GM19025 (cell line): ENCODE measurements around the gene MLANA.
"Not testable (repeated sequence)": the region's sequence is repeated elsewhere in the genome, so short reads cannot be mapped to it uniquely, and the experiment has no call there.

ENCODE experiments used
- ATAC-seq: cut with Tn5 transposase; IDR thresholded peaks from one replicate; pipeline ENCODE4 v1.9.1; 2021; ENCODE audit warnings: mild to moderate bottlenecking, low read depth, moderate library complexity; ENCODE audit not compliant: unreplicated experiment

Gene MLANA

DNA sequence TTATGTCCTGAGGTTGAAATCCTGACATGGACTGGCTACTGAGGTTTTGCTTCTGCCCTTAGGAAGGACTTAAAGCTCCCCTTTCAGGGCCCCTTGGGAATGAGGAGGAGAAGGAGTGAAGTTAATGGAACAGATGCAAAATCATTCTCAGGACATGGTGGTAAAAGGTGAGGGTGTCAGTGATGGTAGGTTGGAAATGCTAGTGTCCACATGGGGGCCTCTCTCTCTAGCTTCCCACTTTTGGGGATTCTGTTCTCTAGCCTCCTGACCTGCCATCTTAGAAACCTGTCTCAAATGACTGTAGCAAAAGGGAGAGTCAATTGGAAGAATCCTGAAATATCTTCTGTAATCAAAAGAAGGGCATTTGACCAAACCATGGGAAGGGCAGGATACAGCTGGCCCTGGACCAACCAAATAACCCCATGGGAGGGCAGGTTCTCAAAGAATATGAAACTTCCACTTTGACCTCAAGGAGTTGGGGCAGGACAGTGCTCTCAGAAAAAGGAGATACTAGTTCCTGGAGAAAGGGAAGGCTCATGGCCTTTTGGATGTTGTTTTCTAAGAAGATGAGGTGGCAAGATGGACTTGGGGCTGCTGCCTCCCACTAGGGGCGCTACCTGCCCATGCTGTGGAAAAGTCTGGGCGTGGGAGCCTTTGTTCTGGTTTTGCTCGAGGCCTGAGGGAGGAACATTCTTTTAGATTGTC is 21.2 kb upstream of the MLANA start:
- ATAC-seq, result no peak

DNA sequence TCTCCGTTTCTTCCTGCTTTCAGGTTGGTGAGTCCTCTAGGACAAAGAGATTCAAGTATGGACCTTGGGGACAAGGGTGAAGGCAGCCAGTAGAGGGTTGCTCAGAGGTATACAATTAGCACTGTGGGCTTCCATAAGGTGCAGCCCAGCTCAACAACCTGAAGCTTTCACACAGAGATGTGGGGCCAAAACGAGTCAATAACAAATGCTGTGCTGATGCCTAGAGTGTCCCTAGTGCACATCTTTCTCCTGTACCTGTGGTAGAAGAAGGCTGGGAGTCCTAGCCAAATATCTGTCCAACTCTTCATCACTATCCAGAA is 20.7 kb upstream of the MLANA start:
- no peak for ATAC-seq

DNA sequence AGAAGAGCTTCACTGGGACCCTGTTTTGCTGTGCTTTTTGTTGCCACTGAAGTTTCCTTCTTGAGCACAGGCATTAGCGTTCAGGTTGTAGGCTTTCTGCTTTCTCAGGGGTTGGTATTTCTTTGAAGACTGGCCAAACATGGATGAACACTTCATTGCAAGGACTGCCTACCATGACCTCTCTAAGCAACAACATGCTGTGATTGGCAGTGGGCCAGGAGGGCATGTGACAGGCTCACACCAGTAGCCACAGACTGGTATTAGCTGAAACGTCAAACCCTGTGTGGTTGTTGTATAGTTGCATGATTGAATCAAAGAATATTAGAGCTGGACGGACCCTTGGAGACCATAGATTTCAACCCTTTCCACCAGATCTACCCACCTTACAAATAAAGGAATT is 20.0 kb upstream of the MLANA start:
- ATAC-seq, result no peak

DNA sequence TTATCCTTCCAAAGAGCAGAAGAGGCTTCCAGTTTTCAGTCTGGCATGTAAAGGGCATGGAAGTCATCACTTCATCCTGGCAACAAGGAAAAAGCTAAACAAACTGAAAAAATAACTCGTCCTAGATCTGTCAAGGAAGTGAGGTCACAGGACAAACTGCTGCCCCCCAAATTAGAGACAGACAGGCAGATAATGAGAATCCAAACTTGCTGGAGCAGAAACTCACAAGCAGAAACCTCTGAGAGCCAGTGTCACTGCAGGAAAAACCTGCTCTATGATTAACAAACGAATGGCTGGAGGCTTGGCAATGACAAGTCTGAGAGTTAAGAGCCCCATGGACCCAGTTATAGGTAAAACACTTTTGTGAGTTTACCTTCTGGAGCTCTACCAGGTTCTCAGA is 18.9 kb upstream of the MLANA start:
- ATAC-seq, result no peak

DNA sequence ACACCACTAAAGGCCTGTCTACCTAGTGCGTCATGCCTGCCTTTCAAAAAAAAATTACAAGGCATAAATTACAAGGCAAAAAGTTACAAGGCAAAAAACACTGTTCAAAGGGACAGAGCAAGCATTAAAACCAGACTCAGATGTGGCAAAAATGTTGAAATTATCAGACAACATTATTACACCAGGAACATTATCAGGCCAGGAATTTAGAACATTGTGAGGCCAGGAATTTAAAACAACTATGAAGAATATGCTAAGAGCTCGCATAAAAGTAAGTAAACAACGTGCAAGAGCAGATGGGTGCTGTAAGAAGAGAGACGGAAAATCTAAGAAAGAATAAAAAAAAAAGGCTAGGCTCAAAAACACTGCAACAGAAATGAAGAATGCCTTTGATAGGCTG is 18.2 kb upstream of the MLANA start:
- no peak for ATAC-seq

DNA sequence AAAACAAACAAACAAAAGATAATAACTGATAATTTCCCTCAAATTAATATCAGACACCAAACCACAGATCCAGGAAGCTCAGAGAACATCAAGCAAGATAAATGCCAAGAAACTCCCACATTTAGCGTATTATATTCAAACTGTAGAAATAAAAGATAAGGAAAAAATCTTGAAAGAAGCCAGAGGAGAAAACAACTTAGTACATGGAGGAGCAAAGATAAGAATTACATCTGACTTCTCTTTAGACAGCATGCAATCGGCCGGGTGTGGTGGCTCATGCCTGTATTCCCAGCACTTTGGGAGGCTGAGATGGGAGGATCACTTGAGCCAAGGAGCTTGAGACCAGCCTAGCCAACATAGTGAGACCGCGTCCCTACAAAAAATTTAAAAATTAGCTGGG is 17.2 kb upstream of the MLANA start:
- no peak for ATAC-seq

DNA sequence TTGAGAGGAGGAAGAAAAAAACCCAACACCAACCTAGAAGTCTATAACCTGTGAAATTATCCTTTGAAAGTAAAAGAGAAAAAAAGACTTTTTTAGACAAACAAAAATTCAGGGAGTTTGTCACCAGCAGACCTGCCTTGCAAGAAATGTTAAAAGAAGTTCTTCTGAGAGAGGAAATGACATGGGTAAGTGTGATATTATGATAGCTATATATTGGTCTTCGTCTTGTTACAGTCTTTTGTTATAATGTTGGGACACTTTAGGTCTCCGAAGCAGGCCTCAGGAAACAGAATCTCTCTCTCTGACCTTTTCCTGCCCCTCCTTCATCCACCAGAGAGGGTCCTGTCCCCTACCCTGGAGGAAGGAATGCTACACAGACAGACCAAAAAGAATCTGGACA is 16.6 kb upstream of the MLANA start:
- no peak for ATAC-seq

DNA sequence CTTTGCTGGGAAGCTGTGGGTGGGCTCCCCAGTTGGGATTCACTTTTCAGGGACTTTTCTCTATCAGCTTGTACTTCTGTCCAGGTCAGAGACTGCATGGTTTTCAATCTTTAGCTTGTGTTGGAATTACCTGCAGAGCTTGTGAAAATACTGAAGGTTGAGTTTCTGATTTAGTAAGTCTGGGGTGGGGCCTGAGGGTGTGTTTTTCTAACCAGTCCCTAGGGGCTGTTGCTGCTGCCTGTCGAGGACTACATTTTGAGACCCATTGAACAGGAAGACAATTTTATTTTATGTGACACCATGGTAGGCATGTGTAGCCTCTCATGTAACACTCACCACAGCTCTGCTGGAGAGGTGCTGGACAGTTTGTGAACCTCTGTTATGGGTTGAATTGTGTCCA is 14.7 kb upstream of the MLANA start:
- peak; percentile 55 for ATAC-seq

DNA sequence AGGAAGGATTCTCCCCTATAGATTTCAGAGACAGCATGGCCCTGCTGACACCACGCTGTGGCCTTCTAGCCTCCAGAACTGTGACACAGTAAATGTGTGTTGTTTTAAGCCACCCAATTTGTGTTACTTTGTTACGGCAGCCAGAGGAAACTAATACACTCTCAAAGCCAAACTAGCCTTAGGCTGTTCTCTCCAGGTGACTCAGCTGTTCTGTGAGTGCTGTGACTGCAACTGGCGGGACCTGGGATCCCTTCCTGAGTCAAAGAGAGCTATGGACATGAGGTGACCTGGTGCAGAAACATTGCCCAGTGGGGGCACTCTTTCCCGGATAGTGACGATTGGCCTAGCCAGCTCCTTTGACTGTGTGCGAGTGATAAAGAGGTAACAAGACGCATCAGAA is 14.0 kb upstream of the MLANA start:
- ATAC-seq, result no peak

DNA sequence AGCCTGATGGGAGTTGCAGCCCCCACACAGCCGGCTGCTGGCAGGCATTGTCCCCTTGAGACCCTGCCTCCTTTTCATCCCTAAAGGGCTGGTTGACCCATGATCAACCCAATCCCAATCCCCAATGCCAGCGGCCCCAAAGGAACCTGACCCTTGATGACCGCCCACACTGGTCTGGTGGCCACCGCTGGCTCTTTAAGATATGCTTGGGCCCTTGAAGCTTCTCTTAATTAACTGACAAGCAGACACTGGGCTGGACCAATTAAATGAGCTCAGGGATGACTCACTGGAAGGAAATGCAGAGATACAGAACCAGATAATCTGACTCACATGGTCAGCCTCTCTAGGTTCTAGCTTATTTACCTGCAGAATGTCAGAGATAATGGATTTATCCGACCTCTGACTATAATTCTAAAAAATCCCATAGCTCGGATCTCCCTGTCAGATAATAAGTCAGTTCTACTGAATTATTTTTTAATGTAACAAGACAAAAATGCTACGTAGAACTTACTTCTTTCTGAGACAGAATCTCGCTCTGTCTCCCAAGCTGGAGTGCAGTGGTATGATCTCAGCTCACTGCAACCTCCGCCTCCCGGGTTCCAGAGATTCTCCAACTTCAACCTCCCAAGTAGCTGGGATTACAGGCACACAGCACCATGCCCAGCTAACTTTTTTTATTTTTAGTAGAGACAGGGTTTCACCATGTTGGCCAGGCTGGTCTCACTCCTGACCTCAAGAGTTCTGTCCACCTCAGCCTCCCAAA is 11.1 kb upstream of the MLANA start:
- no peak for ATAC-seq

DNA sequence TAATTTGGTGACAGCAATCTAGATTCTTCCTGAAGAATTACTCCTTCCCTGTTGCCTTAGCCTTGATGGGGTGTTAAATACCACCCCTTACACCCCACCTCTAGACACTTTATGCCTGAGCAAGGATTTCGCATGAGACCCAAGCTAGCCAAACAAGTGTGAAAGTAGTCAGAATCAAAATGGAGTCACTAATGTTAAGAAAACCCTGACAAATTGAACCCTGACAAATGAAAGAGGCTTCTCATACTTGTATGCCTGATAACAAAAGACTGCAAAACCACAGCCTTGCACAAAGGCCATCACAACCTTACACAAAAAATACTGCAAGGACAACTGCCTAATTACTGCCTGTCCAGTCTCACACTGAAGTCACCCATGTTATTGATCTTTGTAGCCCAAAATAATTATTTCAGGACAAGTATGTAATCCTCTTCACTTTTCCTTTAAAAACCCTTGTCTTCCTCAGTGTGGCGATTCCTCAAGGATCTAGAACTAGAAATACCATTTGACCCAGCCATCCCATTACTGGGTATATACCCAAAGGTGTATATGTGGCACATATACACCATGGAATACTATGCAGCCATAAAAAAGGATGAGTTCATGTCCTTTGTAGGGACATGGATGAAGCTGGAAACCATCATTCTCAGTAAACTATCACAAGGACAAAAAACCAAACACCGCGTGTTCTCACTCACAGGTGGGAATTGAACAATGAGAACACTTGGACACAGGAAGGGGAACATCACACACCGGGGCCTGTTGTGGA is 8.3 kb upstream of the MLANA start:
- ATAC-seq, result not testable (repeated sequence)

DNA sequence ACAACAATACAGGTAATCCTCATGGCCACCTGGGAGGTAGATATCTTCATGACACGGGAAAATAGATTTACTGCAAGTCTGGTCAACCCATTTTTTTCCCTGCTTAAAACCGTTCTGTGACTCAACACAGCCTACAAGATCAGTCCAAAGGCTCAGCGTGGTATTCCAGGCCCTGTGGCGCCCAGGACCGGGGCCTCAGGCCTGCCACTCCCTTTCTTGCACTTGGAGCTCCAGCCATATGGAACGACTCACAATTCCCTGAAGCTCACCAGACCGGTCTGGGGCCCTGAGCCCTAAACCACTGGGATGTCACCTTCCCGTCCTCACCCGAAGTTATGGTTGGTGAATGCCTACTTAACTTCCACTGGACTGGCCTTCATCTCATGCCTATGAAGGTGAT is 6.5 kb upstream of the MLANA start:
- no peak for ATAC-seq

DNA sequence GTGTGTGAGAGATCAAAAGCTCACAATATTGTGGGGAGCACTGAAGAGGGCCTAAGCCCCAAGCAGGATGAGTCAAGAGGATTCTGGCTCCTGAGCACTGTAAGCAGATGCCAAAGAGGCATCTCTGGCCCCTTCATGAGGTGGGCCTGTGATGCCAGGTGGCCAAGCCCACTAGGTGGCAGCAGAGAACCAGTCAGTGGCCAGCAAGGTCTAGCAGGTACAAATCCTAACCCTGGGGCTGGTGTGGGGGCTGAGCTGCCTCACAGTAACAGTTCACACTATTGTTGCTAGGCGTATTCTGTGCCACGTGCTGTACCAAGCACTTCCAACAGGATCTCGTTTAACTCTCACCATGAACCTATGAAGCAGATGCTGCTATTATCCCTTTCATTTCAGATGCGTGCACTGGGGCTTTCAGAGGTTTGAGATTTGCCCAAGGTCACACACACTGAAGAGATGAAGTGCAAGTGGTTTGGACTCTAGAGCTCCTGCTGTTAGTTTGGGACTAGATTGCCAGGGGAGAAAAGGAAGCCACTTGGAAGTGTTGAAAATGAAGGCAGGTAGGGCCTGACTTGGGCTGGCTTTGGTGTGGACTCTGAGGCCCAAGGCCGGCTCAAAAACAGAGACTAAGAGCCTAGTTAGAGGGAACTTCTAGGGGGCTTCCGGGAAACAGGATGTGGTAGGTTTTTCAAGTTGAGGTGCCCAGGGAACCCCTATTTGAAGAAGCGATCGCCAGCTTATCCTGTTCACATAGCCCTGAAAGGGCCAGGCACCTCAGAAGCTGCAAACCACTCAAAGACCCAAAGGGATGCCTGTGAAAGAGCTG is 4.4 kb upstream of the MLANA start:
- ATAC-seq, result peak; percentile 94

DNA sequence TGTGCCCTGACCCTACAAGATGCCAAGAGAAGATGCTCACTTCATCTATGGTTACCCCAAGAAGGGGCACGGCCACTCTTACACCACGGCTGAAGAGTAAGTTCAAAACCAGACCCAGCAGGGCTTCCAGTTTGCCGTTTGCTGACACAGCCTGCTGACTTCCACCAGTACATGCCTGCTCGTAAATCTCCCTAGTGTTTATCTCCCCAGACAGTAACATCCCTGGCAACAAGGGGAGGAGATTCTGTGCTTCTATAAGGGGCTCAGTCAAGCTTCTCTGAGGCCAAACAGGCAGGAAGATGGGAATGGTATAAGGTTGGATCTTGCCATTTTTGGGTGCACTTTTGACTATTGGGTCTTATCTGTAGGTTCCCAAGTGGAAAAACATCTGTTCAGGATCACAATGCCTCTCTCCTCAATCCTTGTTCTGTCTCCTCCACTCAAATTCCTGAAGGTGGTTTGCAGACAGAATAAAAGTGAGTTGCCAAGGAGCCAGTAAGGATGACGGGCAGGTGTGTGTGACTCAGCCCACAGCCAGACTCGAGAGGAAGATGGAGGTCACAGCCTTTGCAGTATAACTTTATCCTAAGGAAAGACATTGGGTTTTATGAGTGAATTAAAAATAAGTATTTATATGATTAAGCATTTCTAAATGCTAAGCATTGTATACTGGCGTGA is 1.9 kb downstream of the MLANA start:
- no peak for ATAC-seq

DNA sequence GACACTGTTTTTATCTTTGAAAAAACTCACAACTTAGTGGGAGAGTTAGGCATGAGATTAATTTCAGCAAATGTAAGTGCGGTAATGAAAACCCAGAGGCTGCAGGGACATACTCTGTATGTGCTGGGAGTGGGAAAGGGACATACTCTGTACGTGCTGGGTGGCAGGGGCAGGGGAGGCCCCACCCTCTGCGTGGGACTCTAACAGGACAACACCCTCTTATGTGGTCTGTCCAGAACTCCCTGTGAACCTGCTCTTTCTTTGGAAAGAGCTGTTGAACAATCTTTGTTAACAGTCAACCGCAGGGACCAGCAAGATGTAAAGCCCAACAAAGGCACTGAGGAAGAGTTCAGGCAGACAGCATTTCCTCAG is 2.4 kb downstream of the MLANA start:
- ATAC-seq, result no peak

DNA sequence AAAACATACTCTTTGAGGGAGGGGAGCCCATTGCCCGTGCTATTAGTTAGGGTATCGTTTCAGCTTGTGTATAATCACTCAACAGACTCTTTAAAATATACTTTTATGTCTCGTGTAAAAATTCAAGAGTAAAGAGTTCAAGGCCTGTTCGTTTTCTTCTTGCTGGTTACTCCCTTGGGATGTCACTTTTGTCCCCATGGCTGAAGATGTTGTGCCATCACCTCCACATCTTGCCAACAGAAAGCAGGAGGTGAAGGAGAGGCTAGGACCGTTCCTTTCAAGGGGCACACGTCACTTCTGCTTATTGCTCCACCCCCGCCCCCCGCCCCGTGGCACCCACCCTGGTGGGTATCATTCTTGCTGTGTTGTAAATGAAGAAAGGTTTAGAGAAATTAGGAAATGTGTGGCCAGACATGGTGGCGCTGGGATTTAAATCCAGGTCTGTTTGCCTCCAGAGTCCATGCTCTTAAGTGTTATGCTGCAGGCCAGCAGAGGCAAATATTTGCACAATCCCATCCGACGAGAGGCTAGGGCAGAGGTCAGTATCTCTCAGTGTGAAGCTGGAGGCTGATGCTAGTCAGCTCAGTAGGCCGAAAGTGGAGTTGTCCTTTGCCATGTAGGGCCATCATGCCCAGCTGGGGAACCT is 3.0 kb downstream of the MLANA start:
- ATAC-seq, result no peak

DNA sequence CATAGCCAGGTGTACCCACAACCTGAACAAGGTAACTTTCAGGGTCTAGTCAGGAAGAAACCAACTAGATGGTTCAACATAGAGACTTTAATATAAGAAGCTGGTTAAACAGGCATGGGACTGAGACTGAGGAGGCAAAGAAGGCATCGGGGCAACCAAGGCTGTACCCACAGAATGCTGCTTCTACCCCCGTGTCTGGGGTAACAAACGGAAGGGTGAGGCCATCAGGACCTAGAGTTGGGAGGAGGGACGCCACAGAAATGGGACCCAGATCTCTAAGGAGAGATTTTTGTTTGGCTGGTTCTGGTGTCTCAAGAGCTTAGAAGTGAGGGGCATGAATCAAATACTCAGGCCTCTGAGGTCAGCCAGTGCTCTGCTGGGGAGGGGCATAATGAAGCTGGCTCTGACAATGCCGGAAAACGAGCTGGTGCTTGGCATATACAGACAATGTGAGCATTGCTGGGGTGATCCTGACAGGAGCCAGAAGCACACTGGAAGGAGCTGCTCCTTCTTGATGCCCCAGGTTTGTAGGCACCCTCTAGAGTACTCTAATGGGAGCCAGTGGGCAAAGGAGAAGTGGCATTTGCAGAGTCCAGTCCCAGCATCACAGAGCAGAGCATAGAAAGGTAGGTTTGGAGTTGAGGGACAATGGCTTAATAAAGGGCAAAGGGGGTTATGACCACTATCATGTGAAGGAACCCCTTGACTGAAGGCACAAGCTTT is 3.7 kb downstream of the MLANA start:
- no peak for ATAC-seq

DNA sequence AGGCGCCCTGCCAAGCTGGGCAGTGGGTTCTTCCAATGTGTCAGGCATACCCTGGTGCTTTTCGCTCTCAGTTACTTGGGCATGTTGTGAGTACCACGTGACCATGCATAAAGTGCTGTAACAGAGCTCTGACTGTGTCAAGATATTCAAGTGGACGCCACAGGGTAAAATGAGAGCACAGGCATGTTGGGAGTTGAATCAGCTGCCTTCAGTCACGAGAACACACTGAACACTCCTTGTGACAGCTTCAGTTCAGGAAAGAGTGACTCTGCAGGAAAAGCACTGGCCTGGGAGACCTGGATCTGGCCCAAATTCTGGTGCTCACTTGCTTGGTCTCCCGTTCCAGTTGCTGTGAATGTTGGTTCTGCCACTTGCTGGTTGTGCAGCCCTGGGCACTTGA is 5.1 kb downstream of the MLANA start:
- ATAC-seq, result no peak

DNA sequence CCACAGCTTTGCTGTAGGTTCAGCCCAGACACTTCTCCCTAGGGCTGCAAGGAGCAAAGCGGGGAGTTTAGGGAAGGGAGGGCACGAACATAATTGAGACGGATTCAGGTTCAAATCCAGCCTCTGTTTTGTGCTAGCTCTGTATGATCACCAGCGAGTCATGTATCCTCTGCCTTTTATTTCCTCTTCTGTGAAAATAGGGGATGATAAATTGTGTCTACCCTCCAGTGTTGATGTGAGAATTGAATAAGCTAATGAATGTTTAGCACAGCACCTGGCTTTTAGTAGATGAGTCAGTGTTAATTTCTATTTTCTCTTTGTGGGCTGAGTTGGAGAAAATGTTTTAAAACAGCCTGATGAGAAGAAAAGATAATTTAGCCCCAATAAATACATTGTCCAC is 6.2 kb downstream of the MLANA start:
- no peak for ATAC-seq
